H1 (cell line): ENCODE measurements around the gene RNASE4. TPM values are rescaled to one million over a fixed set of nuclear protein-coding genes. Genes with fewer than 3 reads are reported as not detected.

Experiments used
- CTCF ChIA-PET: fragments of 300-600 bp; sonication (Branson Sonifier 250); formaldehyde crosslinking; loops from one replicate; lab custom pipeline; 2021; ENCODE audit not compliant: partially characterized antibody; lab: Charles Lee
- POLR2A ChIA-PET: fragments of 300-600 bp; sonication (Branson Sonifier 250); formaldehyde crosslinking; loops from one replicate; lab custom pipeline; 2021; ENCODE audit warnings: inconsistent platforms; ENCODE audit not compliant: partially characterized antibody; lab: Charles Lee
- DNase-seq, 2 experiments: peaks; one replicate each; pipeline versions ENCODE4 v3.0.0 to v3.0.0-alpha.2; 2010 to 2022; ENCODE audit warnings: low spot score in 2 of 2, low read depth in 1 of 2, mixed read lengths in 1 of 2
- FAIRE-seq: peaks from 2 replicates; lab custom pipeline; 2011; peaks lifted over from hg19 to GRCh38; lab: Jason Lieb, UNC
- H2AFZ ChIP-seq: 2 replicates; pipeline ENCODE4 v1.8.1; 2012; ENCODE audit warnings: low read length, inconsistent platforms
- H2AK5ac ChIP-seq: 2 replicates; pipeline ENCODE4 v1.6.1; 2013; ENCODE audit warnings: low read depth, low read length
- H2BK120ac ChIP-seq: replicated peaks from 2 replicates; pipeline ENCODE3; 2013; ENCODE audit warnings: low read depth, low read length, inconsistent platforms
- H2BK12ac ChIP-seq: 2 replicates; pipeline ENCODE4 v1.6.1; 2013; ENCODE audit warnings: low read depth, low read length
- H2BK15ac ChIP-seq: 2 replicates; pipeline ENCODE4 v1.6.1; 2013; ENCODE audit warnings: low read length
- H2BK20ac ChIP-seq: 2 replicates; pipeline ENCODE4 v1.6.1; 2013; ENCODE audit warnings: low read length
- H2BK5ac ChIP-seq: 2 replicates; pipeline ENCODE4 v1.6.1; 2013; ENCODE audit warnings: low read depth, low read length
- H3K14ac ChIP-seq: 2 replicates; pipeline ENCODE4 v1.6.1; 2013; ENCODE audit warnings: inconsistent platforms; ENCODE audit not compliant: insufficient read length
- H3K18ac ChIP-seq: 2 replicates; pipeline ENCODE4 v1.6.1; 2013; ENCODE audit warnings: low read length; ENCODE audit errors: extremely low read depth
- H3K23ac ChIP-seq: 2 replicates; pipeline ENCODE4 v1.6.1; 2013; ENCODE audit warnings: inconsistent platforms; ENCODE audit not compliant: insufficient read length
- H3K23me2 ChIP-seq: 2 replicates; pipeline ENCODE4 v1.6.1; 2013; ENCODE audit warnings: low read depth, low read length
- H3K27ac ChIP-seq: 2 replicates; pipeline ENCODE4 v1.6.1; 2011; ENCODE audit warnings: low read depth, low read length, inconsistent platforms
- H3K27me3 ChIP-seq, 4 experiments: replicated peaks in 1 of 4; 1 replicate in 1 of 4; 2 replicates in 3 of 4; pipeline versions ENCODE4 v1.6.1 to v1.8.1; 2011 to 2013; ENCODE audit warnings: low read length in 3 of 4, mild to moderate bottlenecking in 3 of 4, inconsistent platforms in 2 of 4, mixed read lengths in 2 of 4, moderate library complexity in 1 of 4; ENCODE audit not compliant: control insufficient read depth in 3 of 4, insufficient read depth in 3 of 4; ENCODE audit errors: extremely low read depth in 1 of 4
- H3K36me3 ChIP-seq, 4 experiments: 2 replicates each; pipeline versions ENCODE4 v1.6.1 to v1.8.1; 2011 to 2013; ENCODE audit warnings: mild to moderate bottlenecking in 4 of 4, low read length in 3 of 4, moderate library complexity in 2 of 4, control low read depth in 1 of 4, inconsistent platforms in 1 of 4; ENCODE audit not compliant: insufficient read depth in 4 of 4, control insufficient read depth in 2 of 4
- H3K4ac ChIP-seq: replicated peaks from 2 replicates; pipeline ENCODE3; 2013; ENCODE audit warnings: low read length, low read depth, mixed read lengths, inconsistent platforms; ENCODE audit not compliant: insufficient read length
- H3K4me1 ChIP-seq, 4 experiments: replicated peaks in 1 of 4; 1 replicate in 1 of 4; 2 replicates in 3 of 4; pipeline versions ENCODE4 v1.6.1 to v1.8.1; 2011 to 2013; ENCODE audit warnings: low read length in 3 of 4, inconsistent platforms in 2 of 4, mixed read lengths in 1 of 4; ENCODE audit not compliant: insufficient read depth in 4 of 4, control insufficient read depth in 3 of 4
- H3K4me2 ChIP-seq, 2 experiments: 2 replicates each; pipeline versions ENCODE4 v1.6.1 to v1.8.1; 2011 to 2013; ENCODE audit warnings: low read depth in 2 of 2, low read length in 2 of 2, control low read depth in 1 of 2, inconsistent platforms in 1 of 2, mild to moderate bottlenecking in 1 of 2; ENCODE audit not compliant: insufficient read depth in 1 of 2
- H3K4me3 ChIP-seq, 4 experiments: fragments of 200-600, 300-600 bp in 1 of 4; sonication (generic), shearing (Covaris generic), sonication (Bioruptor Twin) in 1 of 4; 2 replicates each; pipeline versions ENCODE4 v1.5.1 to v1.8.1; 2011 to 2016; ENCODE audit warnings: low read length in 4 of 4, low read depth in 3 of 4, control low read depth in 2 of 4, inconsistent platforms in 2 of 4, mild to moderate bottlenecking in 2 of 4, mixed read lengths in 1 of 4, moderate library complexity in 1 of 4; ENCODE audit not compliant: insufficient read depth in 2 of 4; ENCODE audit errors: extremely low read depth in 1 of 4
- H3K56ac ChIP-seq: replicated peaks from 2 replicates; pipeline ENCODE3; 2013; ENCODE audit warnings: low read depth, mild to moderate bottlenecking, mixed read lengths, low read length, inconsistent platforms; ENCODE audit not compliant: insufficient read length
- H3K79me1 ChIP-seq: 2 replicates; pipeline ENCODE4 v1.6.1; 2013; ENCODE audit warnings: low read depth, low read length, control low read depth
- H3K79me2 ChIP-seq, 2 experiments: 2 replicates each; pipeline versions ENCODE4 v1.6.1 to v1.8.1; 2012 to 2013; ENCODE audit warnings: low read length in 2 of 2, mild to moderate bottlenecking in 2 of 2, inconsistent platforms in 1 of 2; ENCODE audit not compliant: insufficient read depth in 2 of 2, control insufficient read depth in 1 of 2
- H3K9ac ChIP-seq, 4 experiments: replicated peaks in 1 of 4; 1 replicate in 1 of 4; 2 replicates in 3 of 4; pipeline versions ENCODE4 v1.6.1 to v1.8.1; 2011 to 2013; ENCODE audit warnings: low read depth in 3 of 4, low read length in 3 of 4, control low read depth in 2 of 4, mild to moderate bottlenecking in 2 of 4, moderate library complexity in 2 of 4, inconsistent platforms in 1 of 4; ENCODE audit errors: extremely low read depth in 1 of 4
- H3K9me3 ChIP-seq, 2 experiments: 2 replicates each; pipeline versions ENCODE4 v1.6.1 to v1.8.1; 2012 to 2013; ENCODE audit warnings: mild to moderate bottlenecking in 2 of 2, moderate library complexity in 2 of 2, control low read depth in 1 of 2, inconsistent platforms in 1 of 2, low read depth in 1 of 2, low read length in 1 of 2, mixed read lengths in 1 of 2; ENCODE audit not compliant: insufficient read depth in 2 of 2
- H4K20me1 ChIP-seq, 2 experiments: replicated peaks in 1 of 2; 2 replicates each; pipeline versions ENCODE3 to v1.8.1; 2011 to 2013; ENCODE audit warnings: inconsistent platforms in 2 of 2, low read length in 2 of 2, mild to moderate bottlenecking in 1 of 2; ENCODE audit not compliant: insufficient read depth in 2 of 2, control insufficient read depth in 1 of 2
- H4K5ac ChIP-seq: 2 replicates; pipeline ENCODE4 v1.6.1; 2013; ENCODE audit warnings: low read length, low read depth, mixed read lengths, inconsistent platforms; ENCODE audit not compliant: insufficient read length
- H4K8ac ChIP-seq: 2 replicates; pipeline ENCODE4 v1.8.0; 2013; ENCODE audit warnings: mild to moderate bottlenecking, moderate library complexity, low read length, inconsistent platforms; ENCODE audit not compliant: insufficient read depth; ENCODE audit errors: extremely low read depth
- H4K91ac ChIP-seq: replicated peaks from 2 replicates; pipeline ENCODE3; 2013; ENCODE audit warnings: low read length, mixed read lengths, inconsistent platforms; ENCODE audit not compliant: insufficient read length
- NRF1 ChIP-seq: IDR thresholded peaks from 2 replicates; pipeline ENCODE4 v1.6.1; 2011; ENCODE audit warnings: mild to moderate bottlenecking, low read depth, low read length, improper control_type of control experiment
- WGBS, 2 experiments: shearing (Covaris generic) in 1 of 2; methylation state at CpG; one replicate each; pipeline versions ENCODE4 v1.1.6 to v1.1.7; 2013 to 2015; ENCODE audit warnings: low lambda C conversion rate in 2 of 2, mixed read lengths in 2 of 2, inconsistent platforms in 1 of 2, low coverage in 1 of 2, missing lambda C conversion rate in 1 of 2; ENCODE audit not compliant: insufficient replicate concordance in 2 of 2, insufficient coverage in 1 of 2, insufficient read length in 1 of 2; ENCODE audit errors: extremely low coverage in 1 of 2, missing lambda C conversion rate in 1 of 2; 5-methylcytosine and 5-hydroxymethylcytosine counted together
- polyA plus RNA-seq, 7 experiments: library from polyadenylated mRNA; depleted of rRNA in 3 of 7; stranded (reverse) in 5 of 7; unstranded in 2 of 7; fragments of >200 nt in 5 of 7; fragments of 200-250 nt in 2 of 7; gene quantifications; 1 replicate in 5 of 7; 2 replicates in 1 of 7; 4 replicates in 1 of 7; pipeline versions ENCODE4 v1.2.1 to v1.2.3, GENCODE V29; 2011 to 2013; ENCODE audit warnings: missing spikeins in 2 of 7, mixed read lengths in 2 of 7
- total RNA-seq: library from RNA; stranded (reverse); fragmentation: NEBNext Ultra II Directional; extraction: Animal tissue kit (Norgen Biotek cat#: 25700); gene quantifications from 2 replicates; pipeline ENCODE4 v1.2.1, GENCODE V29; 2021

The RNASE4 gene
- total and polyA plus RNA-seq, 2 of the 8 experiments (the other 6 are each of a cell fraction or from before 2014, with no cell fraction given) = 0.61 to 3.5 TPM

DNA sequence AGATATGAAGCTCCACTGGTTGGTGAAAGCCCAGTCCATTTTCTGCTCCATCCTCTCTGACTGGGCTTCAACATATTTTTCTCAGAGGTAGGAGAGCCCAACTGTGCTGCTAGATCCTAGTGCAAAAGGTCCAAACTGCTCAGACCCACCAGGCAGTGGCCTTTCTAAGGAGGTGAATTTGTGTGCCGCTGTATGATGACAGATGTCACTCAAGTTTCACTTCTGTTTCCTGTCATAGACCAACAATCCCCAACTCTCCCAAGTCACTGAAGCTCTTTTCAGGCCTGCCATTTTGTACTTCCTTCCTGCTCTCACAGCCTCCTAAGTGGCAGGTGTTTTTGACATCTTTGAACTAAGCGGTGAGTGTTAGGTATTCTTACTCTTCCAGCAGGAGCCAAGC, 16.4 kb upstream of the RNASE4 start:
- Histone ChIP-seq H2BK5ac (no peak overlapping the region), H3K23me2 (peaks cover 8% of the 10 kb centered on the region), H4K8ac (no peak overlapping the region), H3K14ac (no peak overlapping the region), H4K5ac (no peak overlapping the region), H3K9ac (no peak overlapping the region), H3K9me3 (no peaks in the 10 kb centered on the region), H3K27me3 (peaks cover 0 to 3% (median 0%) of the 10 kb centered on the region in 4 experiments; a peak in 1 of 7 replicates), H3K27ac (no peak overlapping the region), H3K4me1 (no peaks in the 10 kb centered on the region; a peak in 2 of 7 replicates), H4K91ac (no peak overlapping the region), H3K4ac (no peak overlapping the region), H3K23ac (no peak overlapping the region), H3K18ac (no peak overlapping the region), H3K4me3 (no peak overlapping the region), H3K56ac (no peak overlapping the region), H2BK15ac (no peak overlapping the region), H4K20me1 (no peaks in the 10 kb centered on the region), H3K4me2 (no peak overlapping the region), H3K79me1 (no peaks in the 10 kb centered on the region), H2BK12ac (no peak overlapping the region), H3K79me2 (no peaks in the 10 kb centered on the region), H2AFZ (no peak overlapping the region), H2AK5ac (no peak overlapping the region), H2BK20ac (no peak overlapping the region), H3K36me3 (no peaks in the 10 kb centered on the region), H2BK120ac (no peak overlapping the region)
- DNase-seq = no peak
- TF ChIP-seq NRF1 = no peak
- ChIA-PET POLR2A (interaction anchor here (2.0 kb wide), 1 partner anchor 14 kb away, joined by 5 read pairs; no protein-coding TSS in a partner anchor), CTCF (interaction anchor here (1.0 to 2.7 kb wide), 4 partner anchors 8 to 13 kb away, joined by 3 to 15 read pairs (median 6); no protein-coding TSS in a partner anchor)
- FAIRE-seq = no peak
- 94% methylated on average over 2 of the region's 2 CpGs; no CpG with 5 or more reads in 1 of the 2 experiments for WGBS, 2 experiments
